DLD1 (cell line): ENCODE data around the gene LHB.

ENCODE experiments used
- in situ Hi-C: cut with HindIII; loops from 2 replicates; pipeline ENCODE4 v1.10.0; 2017; ENCODE audit warnings: low sequenced_read_pairs

Gene LHB

DNA sequence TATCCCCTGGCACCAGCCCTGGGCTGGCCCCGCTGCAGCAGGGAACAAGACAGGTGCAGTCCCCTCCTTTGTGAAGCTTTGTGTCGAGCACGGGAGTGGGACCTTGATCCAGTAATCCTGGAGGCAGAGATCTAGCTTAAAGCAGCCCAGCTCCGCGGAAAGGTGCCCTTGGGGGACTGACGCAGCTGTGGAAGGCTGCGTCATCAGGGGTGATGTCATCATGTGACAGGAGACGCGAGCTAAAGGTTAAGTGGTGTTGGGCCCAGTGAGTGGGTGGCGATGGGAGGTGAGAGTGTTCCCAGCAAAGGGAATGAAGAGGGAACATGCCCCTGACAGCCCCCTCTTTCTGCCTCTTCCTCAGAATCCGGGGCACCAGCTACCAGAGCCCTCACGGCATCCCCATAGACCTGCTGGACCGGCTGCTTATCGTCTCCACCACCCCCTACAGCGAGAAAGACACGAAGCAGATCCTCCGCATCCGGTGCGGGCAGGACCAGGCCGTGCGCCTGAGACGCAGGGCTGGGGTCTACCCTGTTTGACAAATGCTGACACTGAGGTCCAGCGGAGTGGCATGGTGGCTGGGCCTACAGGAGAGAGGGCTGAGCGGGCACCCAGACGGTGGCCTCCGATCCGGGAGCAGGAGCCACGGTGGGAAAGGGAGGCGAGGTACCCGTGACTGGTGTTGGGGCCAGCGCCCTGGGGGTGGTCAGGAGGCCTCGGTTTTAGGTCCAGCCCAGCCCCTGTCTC is 2.6 kb downstream of the LHB start:
- in situ Hi-C loops, result no loop called here

DNA sequence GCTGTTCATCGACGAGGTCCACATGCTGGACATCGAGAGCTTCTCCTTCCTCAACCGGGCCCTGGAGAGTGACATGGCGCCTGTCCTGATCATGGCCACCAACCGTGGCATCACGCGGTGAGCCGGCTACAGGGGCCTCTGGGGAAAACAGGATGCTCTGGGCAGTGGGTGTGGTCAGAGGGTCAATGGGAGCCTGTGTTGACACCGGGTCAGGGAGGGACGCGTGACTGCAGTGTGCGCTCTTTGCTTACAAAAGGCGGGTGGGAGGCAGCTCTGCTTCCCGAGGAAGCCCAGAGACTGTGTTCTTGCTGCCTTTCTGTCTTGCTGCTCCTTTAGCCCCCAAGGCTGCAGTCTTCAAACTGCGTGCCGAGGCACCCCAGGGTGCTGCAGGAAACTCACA is 5.7 kb downstream of the LHB start:
- in situ Hi-C loops, result no loop called here

DNA sequence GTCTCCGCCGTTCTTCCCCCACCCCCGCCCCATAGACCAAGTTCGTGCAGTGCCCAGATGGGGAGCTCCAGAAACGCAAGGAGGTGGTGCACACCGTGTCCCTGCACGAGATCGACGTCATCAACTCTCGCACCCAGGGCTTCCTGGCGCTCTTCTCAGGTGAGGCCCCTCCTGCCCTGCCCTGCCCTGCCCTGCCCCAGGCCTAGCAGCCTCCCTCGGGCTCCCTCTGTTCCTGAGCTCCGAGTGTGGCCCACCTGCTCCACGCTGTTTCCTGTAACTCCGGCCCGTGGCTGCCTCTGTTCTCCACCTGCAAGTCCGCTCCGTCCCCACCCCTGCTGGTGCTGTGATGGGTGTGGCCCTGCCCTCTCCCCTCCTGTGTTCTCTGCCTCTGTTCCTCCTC is 6.4 kb downstream of the LHB start:
- in situ Hi-C loops, result no loop called here

DNA sequence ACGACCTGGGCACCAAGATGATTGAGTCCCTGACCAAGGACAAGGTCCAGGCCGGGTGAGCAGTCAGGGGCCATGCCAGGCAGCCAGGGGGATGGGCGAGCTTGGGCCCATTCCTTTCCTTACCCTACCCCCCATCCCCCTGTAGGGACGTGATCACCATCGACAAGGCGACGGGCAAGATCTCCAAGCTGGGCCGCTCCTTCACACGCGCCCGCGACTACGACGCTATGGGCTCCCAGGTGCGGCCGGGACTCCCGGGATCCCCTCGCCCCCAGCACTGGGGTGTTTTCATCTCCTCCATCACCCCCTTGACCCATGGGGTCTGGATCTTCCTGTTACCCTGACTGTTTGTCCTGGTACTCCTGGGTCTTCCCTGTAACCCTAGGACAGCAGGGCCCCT is 7.1 kb downstream of the LHB start:
- in situ Hi-C loops, result no loop called here

- in situ Hi-C loops, result no loop called here
These were observed 10.0 kb downstream of the LHB start for GRCh38 chr19:49006905-49007304.

GRCh38 chr19:49004964-49005614 is 11.8 kb downstream of the LHB start:
- in situ Hi-C loops, result no loop called here

DNA sequence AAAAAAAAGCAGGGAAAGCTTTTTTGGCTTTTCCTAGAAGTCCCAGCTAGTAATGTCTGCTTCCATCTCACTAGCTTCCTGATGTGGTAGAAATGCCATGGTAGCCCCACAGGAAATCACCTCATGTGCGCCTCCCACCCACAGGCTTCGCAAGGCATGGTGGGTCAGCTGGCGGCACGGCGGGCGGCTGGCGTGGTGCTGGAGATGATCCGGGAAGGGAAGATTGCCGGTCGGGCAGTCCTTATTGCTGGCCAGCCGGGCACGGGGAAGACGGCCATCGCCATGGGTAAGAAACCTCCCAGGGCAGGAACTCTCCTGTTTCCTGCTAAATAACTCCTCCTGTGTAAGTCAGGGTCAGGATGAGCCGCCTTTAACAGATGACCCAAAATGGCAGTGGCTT is 12.8 kb downstream of the LHB start:
- in situ Hi-C loops, result no loop called here

DNA sequence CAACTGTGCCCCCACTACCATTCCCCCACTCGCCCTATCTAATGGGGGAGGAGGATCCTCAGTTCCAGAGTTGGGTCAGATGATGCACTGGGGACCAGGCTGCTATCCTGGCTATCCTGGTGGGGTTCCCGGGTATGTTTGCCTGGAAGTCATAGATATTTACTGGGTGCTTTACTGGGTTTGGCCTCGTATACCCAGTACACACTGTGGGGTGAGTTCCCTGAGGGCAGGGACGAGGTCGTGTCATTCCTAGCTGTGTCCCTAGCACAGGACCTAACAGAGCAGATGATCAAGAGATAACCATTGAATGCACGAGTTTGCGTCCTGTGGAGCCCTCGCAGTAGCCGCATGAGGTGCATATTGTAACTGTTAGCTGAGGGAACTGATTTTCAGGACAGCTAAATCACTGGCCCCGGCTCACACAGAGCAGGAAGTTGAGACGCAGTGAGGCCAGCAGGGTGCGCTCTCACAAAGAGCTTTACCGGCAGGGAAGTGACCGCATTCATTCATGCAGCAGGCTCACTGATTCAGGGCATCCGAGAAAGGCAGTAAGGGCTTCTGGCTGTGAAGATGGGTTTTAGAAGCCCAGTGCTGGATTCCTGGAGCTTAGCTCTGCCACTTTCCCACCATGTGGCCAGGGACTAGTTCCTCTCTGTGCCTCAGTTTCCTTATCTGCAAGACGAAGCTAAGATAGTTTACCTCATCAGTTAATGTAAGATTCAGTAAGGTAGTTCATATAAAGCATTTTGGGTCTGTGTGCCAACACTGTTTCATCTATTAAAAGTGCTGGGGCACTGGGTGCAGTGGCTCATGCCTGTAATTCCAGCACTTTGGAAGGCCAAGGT is 17.2 kb downstream of the LHB start:
- in situ Hi-C loops, result no loop called here

DNA sequence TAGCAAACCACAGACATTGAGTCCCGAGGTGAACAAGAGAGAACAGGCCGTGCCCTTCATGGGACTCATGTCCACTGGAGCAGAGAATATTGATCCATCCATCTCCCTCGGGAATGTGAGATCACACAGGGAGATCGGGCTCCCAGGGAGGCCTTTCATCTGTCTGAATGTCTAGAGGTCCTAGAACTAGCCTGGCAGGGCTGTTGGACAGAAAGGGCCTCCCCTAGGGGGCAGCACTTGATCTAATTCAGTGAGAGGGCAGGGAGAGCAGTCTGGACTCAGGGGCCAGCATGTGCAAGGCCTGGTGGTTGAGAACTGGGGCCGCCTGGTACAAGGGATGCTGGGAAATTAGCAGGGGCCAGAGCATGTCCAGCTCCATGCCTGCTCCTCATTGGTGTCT is 18.9 kb downstream of the LHB start:
- in situ Hi-C loops, result no loop called here

GRCh38 chr19:48994035-48994386 is 22.9 kb downstream of the LHB start:
- in situ Hi-C loops, result no loop called here

- in situ Hi-C loops, result no loop called here
These were observed 23.5 kb downstream of the LHB start, which contains the start of the genes GYS1 and RUVBL2 for GRCh38 chr19:48993175-48994034. GYS1 (minus strand) TSS chr19:48993309; CDS start chr19:48993112, 197 bp downstream. RUVBL2 (plus strand) TSS chr19:48993887; CDS start chr19:48993912, 25 bp downstream.

- in situ Hi-C loops, result no loop called here
These were observed 24.2 kb downstream of the LHB start for GRCh38 chr19:48992581-48993174.

DNA sequence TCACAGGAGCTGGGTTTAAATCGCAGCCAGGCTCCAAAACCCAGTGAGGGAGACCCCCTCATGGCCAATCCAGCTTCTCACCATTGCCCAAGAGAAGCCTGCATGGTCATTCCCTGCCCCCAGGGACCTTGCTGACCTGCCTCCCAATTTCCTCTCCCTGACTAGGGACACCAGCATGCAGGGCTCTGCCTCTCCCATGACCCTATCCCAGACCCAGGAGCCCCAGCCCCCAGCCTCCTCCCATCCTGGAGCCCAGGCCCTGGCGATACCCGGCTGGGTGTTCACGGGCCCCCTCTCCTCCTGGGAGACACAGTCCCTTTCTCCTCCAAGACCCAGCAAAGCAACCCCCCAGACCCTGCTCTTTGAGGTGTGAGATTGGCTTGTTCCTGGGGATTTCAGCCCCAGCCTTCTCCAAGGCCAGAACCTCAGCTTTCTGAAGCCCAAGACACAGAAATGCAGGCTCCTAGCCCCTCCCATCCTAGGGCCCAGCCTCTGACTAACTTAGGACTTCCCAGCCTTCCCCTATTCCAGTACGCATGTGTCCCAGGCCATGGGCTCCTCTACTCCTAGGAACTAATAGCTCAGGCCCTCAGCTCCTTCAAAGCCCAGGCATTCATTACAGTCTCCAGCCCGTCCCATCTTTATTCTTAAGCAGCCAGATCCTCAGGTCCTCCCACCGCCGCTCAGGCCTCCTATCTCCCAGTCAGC is 24.9 kb downstream of the LHB start:
- in situ Hi-C loops, result no loop called here

GRCh38 chr19:48991011-48991609 is 25.8 kb downstream of the LHB start:
- in situ Hi-C loops, result no loop called here

GRCh38 chr19:48990400-48990799 is 26.5 kb downstream of the LHB start:
- in situ Hi-C loops, result no loop called here

DNA sequence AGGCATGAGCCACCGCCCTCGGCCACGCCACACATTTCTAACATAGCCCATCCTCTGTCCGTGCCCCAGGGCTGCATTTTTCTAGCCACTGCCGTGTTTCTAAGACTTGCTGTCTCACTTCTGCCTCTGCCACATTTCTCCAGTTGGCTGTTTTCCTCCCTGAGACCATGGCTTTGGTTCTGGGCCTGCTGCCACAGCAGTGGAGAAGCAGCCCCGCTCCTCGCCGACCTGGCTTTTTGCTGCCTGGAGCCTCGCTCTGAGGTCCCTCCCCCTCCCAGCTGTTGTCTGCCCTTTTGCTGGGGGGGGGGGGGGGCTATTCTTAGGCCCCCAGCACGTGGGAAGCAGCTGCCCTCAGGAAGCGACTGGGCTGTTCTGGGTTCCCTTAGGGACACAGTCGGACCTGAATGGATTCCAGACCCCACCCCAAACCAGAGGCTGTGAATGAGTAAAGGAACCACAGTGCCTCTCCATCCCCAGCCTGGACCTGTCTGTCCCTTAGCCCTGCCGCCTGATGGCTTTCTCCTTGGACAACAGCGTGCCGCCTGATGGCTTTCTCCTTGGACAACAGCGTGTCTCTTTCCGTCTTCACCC is 27.1 kb downstream of the LHB start:
- in situ Hi-C loops, result no loop called here

- in situ Hi-C loops, result no loop called here
These were observed 28.0 kb downstream of the LHB start for GRCh38 chr19:48988860-48989259.

DNA sequence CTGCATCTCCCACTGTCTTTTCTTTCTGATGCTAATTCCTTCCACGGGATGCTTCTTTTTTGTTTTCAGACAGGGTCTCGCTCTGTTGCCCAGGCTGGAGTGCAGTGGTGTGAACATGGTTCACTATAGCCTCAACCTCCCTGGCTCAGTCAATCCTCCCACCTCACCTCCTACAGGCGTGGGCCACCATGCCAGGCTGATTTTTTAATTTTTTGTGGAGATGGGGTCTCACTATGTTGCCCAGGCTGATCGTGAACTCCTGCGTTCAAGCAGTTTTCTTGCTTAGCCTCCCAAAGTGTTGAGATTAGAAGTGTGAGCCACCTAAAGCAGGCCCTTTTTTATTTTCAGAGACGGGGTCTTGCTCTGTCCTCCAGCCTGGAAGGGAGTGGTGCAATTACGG is 28.6 kb downstream of the LHB start:
- in situ Hi-C loops, result no loop called here

- in situ Hi-C loops, result no loop called here
These were observed 29.6 kb downstream of the LHB start for GRCh38 chr19:48987323-48987722.
